AG10803 (cell line): Measurements from ENCODE around the gene THRB.

ENCODE experiments used
- DNase-seq: peaks from one replicate; pipeline ENCODE4 v3.0.0; 2010; ENCODE audit warnings: low read depth
- H3K4me3 ChIP-seq: 2 replicates; pipeline ENCODE4 v1.5.1; 2011; ENCODE audit warnings: mild to moderate bottlenecking, low read length, control low read depth
- CTCF ChIP-seq: conservative IDR thresholded peaks from 2 replicates; pipeline ENCODE4 v1.5.1; 2011; ENCODE audit warnings: mild to moderate bottlenecking, low read length, control low read depth, inconsistent platforms

Gene THRB

GRCh38 chr3:24378313-24378712, 116.3 kb downstream of the THRB start:
- DNase-seq = no peak
- H3K4me3 ChIP-seq = no peak overlapping the region
- TF ChIP-seq CTCF = no peak

GRCh38 chr3:24377218-24377993, 117.2 kb downstream of the THRB start:
- DNase-seq = no peak
- no peak overlapping the region for H3K4me3 ChIP-seq
- TF ChIP-seq CTCF = no peak

- no peak for TF ChIP-seq CTCF
- no peak overlapping the region for H3K4me3 ChIP-seq
- DNase-seq = no peak
Measured at GRCh38 chr3:24375947-24376384, 118.7 kb downstream of the THRB start.

GRCh38 chr3:24374801-24375200, 119.8 kb downstream of the THRB start:
- no peak for TF ChIP-seq CTCF
- DNase-seq = no peak
- no peak overlapping the region for H3K4me3 ChIP-seq

GRCh38 chr3:24373198-24373959, 121.3 kb downstream of the THRB start:
- no peak for DNase-seq
- TF ChIP-seq CTCF = no peak
- no peak overlapping the region for H3K4me3 ChIP-seq

GRCh38 chr3:24372559-24373197, 122.0 kb downstream of the THRB start:
- no peak overlapping the region for H3K4me3 ChIP-seq
- no peak for DNase-seq
- TF ChIP-seq CTCF = no peak
